IMR-90 (cell line): ENCODE results near the gene FIGLA. TPM values are rescaled to one million over a fixed set of nuclear protein-coding genes. Genes with fewer than 3 reads are reported as not detected.

Experiments used
- ATAC-seq: fragments of 200-7000 bp; cut with Tn5 transposase; 2 replicates; pipeline ENCODE4 v1.9.1; 2020; ENCODE audit warnings: low read depth, mild to moderate bottlenecking, moderate library complexity
- BruUV-seq: library from RNA; stranded (reverse); fragments of 400-500 nt; replicated peaks from 2 replicates; lab custom pipeline; 2021; lab: Mats Ljungman, UMichigan
- CTCF ChIA-PET: fragments of 300-600 bp; formaldehyde crosslinking; extraction: SDS; loops from one replicate; lab custom pipeline; 2021; ENCODE audit warnings: antibody characterized with exemption; lab: Yijun Ruan, JAX
- POLR2A ChIA-PET: fragments of 300-600 bp; sonication (Branson Sonifier 250); formaldehyde crosslinking; loops from one replicate; lab custom pipeline; 2022; ENCODE audit warnings: antibody characterized with exemption; ENCODE audit not compliant: unreplicated experiment; lab: Charles Lee
- DNase-seq: peaks from one replicate; pipeline ENCODE4 v3.0.0; 2013
- H2AFZ ChIP-seq: replicated peaks from 2 replicates; pipeline ENCODE3; 2013; ENCODE audit warnings: low read length, mild to moderate bottlenecking; ENCODE audit not compliant: poor library complexity
- H2AK5ac ChIP-seq: 2 replicates; pipeline ENCODE4 v1.6.1; 2013; ENCODE audit warnings: low read depth, low read length, inconsistent platforms
- H2AK9ac ChIP-seq: replicated peaks from 2 replicates; pipeline ENCODE3; 2013; ENCODE audit warnings: mild to moderate bottlenecking, low read depth, low read length, moderate library complexity; ENCODE audit not compliant: poor library complexity
- H2BK120ac ChIP-seq: 2 replicates; pipeline ENCODE4 v1.6.1; 2013; ENCODE audit warnings: low read depth, low read length, inconsistent platforms
- H2BK15ac ChIP-seq: 3 replicates; pipeline ENCODE4 v1.6.1; 2013; ENCODE audit warnings: low read depth, low read length, inconsistent platforms
- H2BK20ac ChIP-seq: 2 replicates; pipeline ENCODE4 v1.6.1; 2013; ENCODE audit warnings: low read depth, mild to moderate bottlenecking, inconsistent platforms, low read length, moderate library complexity
- H2BK5ac ChIP-seq: 2 replicates; pipeline ENCODE4 v1.6.1; 2013; ENCODE audit warnings: mild to moderate bottlenecking, low read depth, low read length, inconsistent platforms; ENCODE audit not compliant: poor library complexity, severe bottlenecking
- H3K14ac ChIP-seq: replicated peaks from 2 replicates; pipeline ENCODE4 v1.6.1; 2013; ENCODE audit warnings: low read depth, low read length, inconsistent platforms
- H3K18ac ChIP-seq: 2 replicates; pipeline ENCODE4 v1.6.1; 2013; ENCODE audit warnings: low read depth, low read length, control low read depth
- H3K23ac ChIP-seq: 2 replicates; pipeline ENCODE4 v1.6.1; 2013; ENCODE audit warnings: low read depth, low read length, inconsistent platforms
- H3K27ac ChIP-seq: 2 replicates; pipeline ENCODE4 v1.5.1; 2013; ENCODE audit warnings: mild to moderate bottlenecking, control low read depth, low read length; ENCODE audit not compliant: insufficient read depth
- H3K27me3 ChIP-seq: 2 replicates; pipeline ENCODE4 v1.6.1; 2013; ENCODE audit warnings: low read length; ENCODE audit not compliant: control insufficient read depth, insufficient read depth
- H3K36me3 ChIP-seq: 2 replicates; pipeline ENCODE4 v1.6.1; 2013; ENCODE audit warnings: low read length, mixed read lengths; ENCODE audit not compliant: control insufficient read depth, insufficient read depth
- H3K4ac ChIP-seq: 2 replicates; pipeline ENCODE4 v1.6.1; 2013; ENCODE audit warnings: low read depth, low read length, inconsistent platforms
- H3K4me1 ChIP-seq: 2 replicates; pipeline ENCODE4 v1.6.1; 2013; ENCODE audit warnings: low read length, mixed read lengths; ENCODE audit not compliant: control insufficient read depth, insufficient read depth
- H3K4me2 ChIP-seq: 2 replicates; pipeline ENCODE4 v1.6.1; 2013; ENCODE audit warnings: low read depth, mild to moderate bottlenecking, control low read depth, low read length, moderate library complexity
- H3K4me3 ChIP-seq: 2 replicates; pipeline ENCODE4 v1.5.1; 2013; ENCODE audit warnings: low read depth, mild to moderate bottlenecking, control low read depth, low read length, moderate library complexity; ENCODE audit not compliant: insufficient read depth
- H3K56ac ChIP-seq: 2 replicates; pipeline ENCODE4 v1.6.1; 2013; ENCODE audit warnings: low read length, inconsistent platforms; ENCODE audit not compliant: insufficient read depth; ENCODE audit errors: extremely low read depth
- H3K79me1 ChIP-seq, 2 experiments: 2 replicates each; pipeline ENCODE4 v1.6.1; 2013; ENCODE audit warnings: low read length in 2 of 2, inconsistent platforms in 1 of 2, low read depth in 1 of 2
- H3K9ac ChIP-seq: 2 replicates; pipeline ENCODE4 v1.6.1; 2013; ENCODE audit warnings: low read depth, low read length, control low read depth
- H3K9me1 ChIP-seq: 2 replicates; pipeline ENCODE4 v1.6.1; 2013; ENCODE audit warnings: low read length, inconsistent platforms; ENCODE audit not compliant: insufficient read depth
- H3K9me3 ChIP-seq: 2 replicates; pipeline ENCODE4 v1.6.1; 2013; ENCODE audit warnings: low read length; ENCODE audit not compliant: control insufficient read depth, insufficient read depth
- H4K20me1 ChIP-seq: 2 replicates; pipeline ENCODE4 v1.6.1; 2013; ENCODE audit warnings: low read length, inconsistent platforms; ENCODE audit not compliant: insufficient read depth
- H4K5ac ChIP-seq: 2 replicates; pipeline ENCODE4 v1.6.1; 2013; ENCODE audit warnings: mild to moderate bottlenecking, low read depth, low read length, control low read depth
- H4K8ac ChIP-seq, 2 experiments: 2 replicates each; pipeline ENCODE4 v1.6.1; 2013; ENCODE audit warnings: low read depth in 2 of 2, low read length in 2 of 2, control low read depth in 1 of 2, inconsistent platforms in 1 of 2
- H4K91ac ChIP-seq: 2 replicates; pipeline ENCODE4 v1.6.1; 2013; ENCODE audit warnings: low read depth, low read length, inconsistent platforms; ENCODE audit not compliant: insufficient read depth
- CEBPB ChIP-seq: IDR thresholded peaks from 2 replicates; pipeline ENCODE4 v1.6.1; 2012; ENCODE audit warnings: low read depth, low read length, improper control_type of control experiment
- CTCF ChIP-seq: conservative IDR thresholded peaks from 2 replicates; pipeline ENCODE4 v1.5.1; 2012; ENCODE audit warnings: mild to moderate bottlenecking, low read depth, low read length, improper control_type of control experiment
- ELK1 ChIP-seq: fragments of 150-350 bp; IDR thresholded peaks from 2 replicates; pipeline ENCODE4 v1.6.1; 2016; ENCODE audit warnings: low read depth, mild to moderate bottlenecking, low read length, moderate library complexity, borderline replicate concordance
- FOS ChIP-seq: fragments of 150-350 bp; IDR thresholded peaks from 2 replicates; pipeline ENCODE4 v1.6.1; 2016; ENCODE audit warnings: low read depth, low read length
- MAZ ChIP-seq: IDR thresholded peaks from 2 replicates; pipeline ENCODE4 v1.6.1; 2012; ENCODE audit warnings: low read depth, mild to moderate bottlenecking, low read length, improper control_type of control experiment, moderate library complexity, borderline replicate concordance
- NFE2L2 ChIP-seq: fragments of 150-350 bp; IDR thresholded peaks from 2 replicates; pipeline ENCODE4 v1.6.1; 2016; ENCODE audit warnings: low read depth, mild to moderate bottlenecking, low read length
- POLR2A ChIP-seq: IDR thresholded peaks from 2 replicates; pipeline ENCODE4 v1.6.1; 2012; ENCODE audit warnings: mild to moderate bottlenecking, low read depth, low read length
- RAD21 ChIP-seq: IDR thresholded peaks from 2 replicates; pipeline ENCODE4 v1.6.1; 2012; ENCODE audit warnings: low read length, improper control_type of control experiment
- RCOR1 ChIP-seq: IDR thresholded peaks from 2 replicates; pipeline ENCODE4 v1.6.1; 2012; ENCODE audit warnings: mild to moderate bottlenecking, low read length, improper control_type of control experiment; ENCODE audit not compliant: insufficient replicate concordance
- RFX5 ChIP-seq: IDR thresholded peaks from 2 replicates; pipeline ENCODE4 v1.8.0; 2012; ENCODE audit warnings: low read depth, mild to moderate bottlenecking, low read length, moderate library complexity
- SMC3 ChIP-seq: fragments of 150-350 bp; IDR thresholded peaks from 2 replicates; pipeline ENCODE4 v1.6.1; 2016; ENCODE audit warnings: low read depth, mild to moderate bottlenecking, antibody characterized with exemption, low read length, moderate library complexity
- USF2 ChIP-seq: fragments of 150-350 bp; IDR thresholded peaks from 2 replicates; pipeline ENCODE4 v1.6.1; 2017; ENCODE audit warnings: mild to moderate bottlenecking, antibody characterized with exemption, low read length, low read depth
- WGBS, 2 experiments: methylation state at CpG; one replicate each; pipeline versions ENCODE4 v1.1.5 to v1.1.7; 2013; ENCODE audit warnings: missing lambda C conversion rate in 2 of 2; ENCODE audit not compliant: insufficient read length in 1 of 2; ENCODE audit errors: extremely low coverage in 2 of 2; 5-methylcytosine and 5-hydroxymethylcytosine counted together
- dilution Hi-C: fragments of 300-500 bp; cut with HindIII; formaldehyde crosslinking; loops from one replicate; pipeline ENCODE4 v1.14.3; 2018; ENCODE audit warnings: low sequenced_read_pairs; ENCODE audit not compliant: unreplicated experiment
- in situ Hi-C: fragments of 300-500 bp; cut with MboI; formaldehyde crosslinking; loops from 3 replicates; pipeline ENCODE4 v1.14.3; 2019; ENCODE audit warnings: low sequenced_read_pairs, inconsistent platforms, mixed read lengths
- intact Hi-C: fragments of 100-400 bp; cut with micrococcal nuclease; formaldehyde crosslinking; loops from 2 replicates; pipeline ENCODE4 v1.10.0; 2022
- polyA plus RNA-seq, 3 experiments: library from polyadenylated mRNA; depleted of rRNA; stranded (reverse); fragments of >200 nt; gene quantifications; 2 replicates each; pipeline ENCODE4 v1.2.3, GENCODE V29; 2012; ENCODE audit warnings: low replicate concordance in 1 of 3
- total RNA-seq: library from RNA; depleted of rRNA; stranded (reverse); fragments of >200 nt; gene quantifications from 2 replicates; pipeline ENCODE4 v1.2.3, GENCODE V29; 2012

Gene FIGLA
- total and polyA plus RNA-seq, 2 of the 4 experiments (the other 2 are of a cell fraction): not detected

- TF ChIP-seq RFX5 (no peak), SMC3 (no peak), MAZ (no peak)
These were observed 59.7 kb downstream of the FIGLA start (continued) for GRCh38 chr2:70730730-70731129.

- Histone ChIP-seq H3K4ac (no peak overlapping the region), H4K91ac (no peak overlapping the region), H3K79me1 (no peaks in the 10 kb centered on the region), H2AK9ac (no peak overlapping the region), H3K36me3 (no peaks in the 10 kb centered on the region), H3K9me1 (no peaks in the 10 kb centered on the region), H3K14ac (no peak overlapping the region), H2BK5ac (no peak overlapping the region), H3K9me3 (no peaks in the 10 kb centered on the region), H3K4me3 (no peak overlapping the region), H4K5ac (no peak overlapping the region), H2AFZ (no peak overlapping the region), H2BK15ac (no peak overlapping the region), H2BK20ac (no peak overlapping the region), H3K4me2 (no peak overlapping the region), H4K20me1 (no peaks in the 10 kb centered on the region), H3K9ac (no peak overlapping the region), H3K23ac (no peak overlapping the region), H3K27me3 (peaks cover 4% of the 10 kb centered on the region), H3K27ac (no peak overlapping the region), H3K18ac (no peak overlapping the region), H3K4me1 (no peaks in the 10 kb centered on the region), H3K56ac (no peak overlapping the region), H2AK5ac (no peak overlapping the region), H2BK120ac (no peak overlapping the region), H4K8ac (no peak overlapping the region)
- intact Hi-C loops (no loop called here), dilution Hi-C loops (no loop called here), in situ Hi-C loops (no loop called here)
- CTCF ChIA-PET: no interaction called here
- no peak for DNase-seq
- TF ChIP-seq MAZ (no peak), RAD21 (no peak), CEBPB (no peak), POLR2A (no peak), RFX5 (no peak), RCOR1 (no peak), NFE2L2 (no peak), CTCF (no peak), FOS (no peak), SMC3 (no peak), ELK1 (no peak), USF2 (no peak)
- no CpG with 5 or more reads among the region's 1 CpG for WGBS, 2 experiments
- no peak for ATAC-seq
- POLR2A ChIA-PET: no interaction called here
- no TSS peak for BruUV-seq
These were observed 60.8 kb downstream of the FIGLA start for GRCh38 chr2:70729647-70730046.
